GM10248 (cell line): Measurements from ENCODE around the gene RNPC3.

Experiments
- CTCF ChIA-PET: fragments of 300-600 bp; sonication (Branson Sonifier 250); formaldehyde crosslinking; extraction: SDS; loops from one replicate; lab custom pipeline; 2021; ENCODE audit warnings: antibody characterized with exemption; lab: Yijun Ruan, JAX
- POLR2A ChIA-PET: fragments of 350-650 bp; sonication (Branson Sonifier 250); formaldehyde crosslinking; extraction: SDS; loops from one replicate; lab custom pipeline; 2020; ENCODE audit warnings: antibody characterized with exemption; lab: Yijun Ruan, JAX
- DNase-seq: peaks from one replicate; pipeline ENCODE4 v3.0.0; 2012; ENCODE audit errors: extremely low spot score
- CTCF ChIP-seq: IDR thresholded peaks from 2 replicates; pipeline ENCODE4 v1.5.1; 2012; ENCODE audit warnings: mild to moderate bottlenecking, low read depth; ENCODE audit errors: extremely low read depth, missing control alignments, control extremely low read depth

RNPC3 gene

GRCh38 chr1:103517380-103518047 lies 8.0 kb upstream of the RNPC3 start:
- TF ChIP-seq CTCF, result no peak
- peak; percentile 15 for DNase-seq
- ChIA-PET POLR2A (interaction anchor here (1.3 kb wide), 1 partner anchor 9 kb away, joined by 4 read pairs; no protein-coding TSS in a partner anchor), CTCF (interaction anchor here (1.3 to 3.4 kb wide), 4 partner anchors 10 to 967 kb away, joined by 3 to 15 read pairs (median 7); no protein-coding TSS in a partner anchor)

DNA sequence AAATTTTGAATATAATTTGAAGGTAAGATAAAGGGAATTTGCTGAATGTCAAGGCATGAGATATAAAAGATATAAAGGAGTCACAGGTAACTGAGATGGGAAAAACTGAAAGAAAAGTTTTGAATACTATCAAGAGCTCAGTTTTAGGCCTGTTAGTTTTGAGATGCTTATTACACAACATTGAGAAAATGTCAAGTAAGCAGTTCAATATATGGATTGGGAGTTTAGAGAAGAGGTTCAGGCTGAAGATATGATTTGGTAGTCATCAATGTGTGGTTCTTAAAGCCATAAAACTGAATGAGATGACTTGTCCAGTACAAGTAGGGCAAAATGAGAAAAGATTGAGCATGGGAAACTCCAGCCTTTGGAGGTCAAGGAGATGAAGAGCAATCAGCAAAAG lies 4.7 kb upstream of the RNPC3 start:
- CTCF ChIA-PET, result no interaction called here
- no peak for DNase-seq
- TF ChIP-seq CTCF, result no peak
- POLR2A ChIA-PET, result no interaction called here

- CTCF ChIA-PET, result interaction anchor here (1.9 kb wide), 1 partner anchor 8 kb away, joined by 5 read pairs; no protein-coding TSS in a partner anchor
Observed at GRCh38 chr1:103523346-103523745, 2.2 kb upstream of the RNPC3 start.

DNA sequence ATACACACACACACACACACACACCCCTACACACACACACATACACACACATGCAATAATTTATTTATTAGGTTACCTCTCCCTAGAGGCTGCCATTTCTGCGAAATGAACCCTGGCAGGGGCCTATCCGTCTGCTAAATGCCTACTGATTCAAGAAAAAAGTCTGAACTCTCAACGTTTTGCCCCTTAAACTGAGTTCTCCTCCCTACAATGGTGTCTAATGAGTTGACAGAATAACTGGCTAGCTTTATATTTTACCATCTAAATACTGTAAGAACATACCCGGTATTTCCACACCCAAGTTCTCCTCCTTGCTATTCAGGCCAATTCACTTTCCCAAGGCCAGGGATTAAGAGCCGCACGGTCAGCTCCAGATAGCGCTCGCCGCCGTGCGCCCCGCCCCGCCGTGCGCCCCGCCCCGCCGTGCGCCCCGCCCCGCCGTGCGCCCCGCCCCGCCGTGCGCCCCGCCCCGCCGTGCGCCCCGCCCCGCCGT lies 339 bp upstream of the RNPC3 start:
- peak; percentile 21 for DNase-seq
- ChIA-PET POLR2A (interaction anchor here (0.5 kb wide), 1 partner anchor 10 kb away, joined by 3 read pairs; no protein-coding TSS in a partner anchor), CTCF (interaction anchor here (0.9 to 3.2 kb wide), 4 partner anchors 9 to 64 kb away, joined by 3 to 26 read pairs (median 4); no protein-coding TSS in a partner anchor)
- no peak for TF ChIP-seq CTCF

More at GRCh38 chr1:103523346-103523745, 2.2 kb upstream of the RNPC3 start:
- no peak for TF ChIP-seq CTCF
- no peak for DNase-seq
- POLR2A ChIA-PET, result no interaction called here

- ChIA-PET CTCF (interaction anchor here (3.2 kb wide), 1 partner anchor 13 kb away, joined by 26 read pairs; no protein-coding TSS in a partner anchor), POLR2A (interaction anchor here (0.6 kb wide), 1 partner anchor 988 kb away, joined by 3 read pairs; no protein-coding TSS in a partner anchor)
- DNase-seq, result no peak
- no peak for TF ChIP-seq CTCF
Observed at GRCh38 chr1:103527331-103527730, 1.8 kb downstream of the RNPC3 start.

DNA sequence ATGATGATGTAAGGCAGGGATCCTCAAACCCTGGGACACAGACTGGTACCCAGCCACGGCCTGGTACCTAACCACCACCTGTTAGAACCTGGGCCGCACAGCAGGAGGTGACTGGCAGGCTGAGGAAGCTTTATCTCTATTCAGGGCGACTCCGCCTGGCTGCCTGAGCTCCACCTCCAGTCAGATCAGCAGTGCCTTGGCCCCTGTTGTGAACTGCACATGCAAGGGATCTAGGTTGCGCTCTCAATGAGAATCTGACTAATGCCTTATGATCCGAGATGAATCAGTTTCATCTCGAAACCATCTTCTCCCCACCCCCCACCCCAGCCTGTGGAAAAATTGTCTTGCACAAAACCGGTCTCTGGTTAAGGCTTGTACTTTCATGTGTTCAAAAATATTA lies 4.2 kb downstream of the RNPC3 start:
- no peak for TF ChIP-seq CTCF
- no peak for DNase-seq
- POLR2A ChIA-PET, result no interaction called here
- CTCF ChIA-PET, result no interaction called here
